ENCODE data around the gene FIG4.
A peak's percentile ranks its signal among the peaks of the same experiment; 100 is the strongest.

The FIG4 gene

GRCh38 chr6:109760208-109760607 is 69.1 kb downstream of the FIG4 start:
- Histone ChIP-seq H2AFZ (ENCODE audit: insufficient read depth, low read length, poor library complexity) (no peak overlapping the region), H3K14ac (ENCODE audit: low read length) (no peak overlapping the region), H3K79me2 (ENCODE audit: control insufficient read depth, insufficient read depth, low read length, poor library complexity) (no peaks in the 10 kb centered on the region), H2BK12ac (ENCODE audit: low read length) (no peak overlapping the region), H3K27me3 (ENCODE audit: insufficient read depth, low read length) (no peaks in the 10 kb centered on the region), H2AK5ac (ENCODE audit: low read length) (no peak overlapping the region), H3K79me1 (ENCODE audit: low read length) (no peaks in the 10 kb centered on the region), H3K23ac (ENCODE audit: low read length) (no peak overlapping the region), H4K91ac (ENCODE audit: low read depth, low read length) (no peak overlapping the region), H3K4me2 (ENCODE audit: low read length) (no peak overlapping the region), H3K4ac (ENCODE audit: low read depth, low read length) (no peak overlapping the region), H4K12ac (ENCODE audit: low read depth, low read length) (no peak overlapping the region), H3K36me3 (ENCODE audit: control insufficient read depth in 1 of 2, insufficient read depth in 2 of 2, low read length in 2 of 2) (no peaks in the 10 kb centered on the region), H3K4me1 (ENCODE audit: control insufficient read depth in 1 of 2, insufficient read depth in 2 of 2, low read length in 2 of 2) (no peaks in the 10 kb centered on the region), H3K27ac (ENCODE audit: low read depth, low read length) (no peak overlapping the region), H4K8ac (ENCODE audit: low read depth, low read length) (no peak overlapping the region), H2BK5ac (ENCODE audit: low read depth, low read length, poor library complexity) (no peak overlapping the region), H3K4me3 (ENCODE audit: low read depth, low read length) (no peak overlapping the region), H3K9ac (ENCODE audit: low read length) (no peak overlapping the region), H3K9me3 (ENCODE audit: insufficient read depth, low read depth, low read length) (no peaks in the 10 kb centered on the region), H3K18ac (ENCODE audit: low read length) (no peak overlapping the region), H2BK120ac (ENCODE audit: insufficient read depth, low read length, poor library complexity) (no peak overlapping the region)
- no peak for DNase-seq
- WGBS (ENCODE audit: extremely low coverage, insufficient coverage, insufficient read length): 100% methylated on average over 1 of the region's 2 CpGs

- Histone ChIP-seq H2AK5ac (ENCODE audit: low read length) (no peak overlapping the region), H3K36me3 (ENCODE audit: control insufficient read depth in 1 of 2, insufficient read depth in 2 of 2, low read length in 2 of 2) (no peaks in the 10 kb centered on the region), H2BK12ac (ENCODE audit: low read length) (no peak overlapping the region), H3K4me2 (ENCODE audit: low read length) (no peak overlapping the region), H3K27me3 (ENCODE audit: insufficient read depth, low read length) (no peaks in the 10 kb centered on the region), H3K23ac (ENCODE audit: low read length) (no peak overlapping the region), H3K79me1 (ENCODE audit: low read length) (no peaks in the 10 kb centered on the region), H2BK120ac (ENCODE audit: insufficient read depth, low read length, poor library complexity) (no peak overlapping the region), H3K4me3 (ENCODE audit: low read depth, low read length) (no peak overlapping the region), H2BK5ac (ENCODE audit: low read depth, low read length, poor library complexity) (no peak overlapping the region), H2AFZ (ENCODE audit: insufficient read depth, low read length, poor library complexity) (no peak overlapping the region), H3K9ac (ENCODE audit: low read length) (no peak overlapping the region), H3K79me2 (ENCODE audit: control insufficient read depth, insufficient read depth, low read length, poor library complexity) (no peaks in the 10 kb centered on the region), H3K18ac (ENCODE audit: low read length) (no peak overlapping the region), H3K14ac (ENCODE audit: low read length) (no peak overlapping the region), H4K8ac (ENCODE audit: low read depth, low read length) (no peak overlapping the region), H4K12ac (ENCODE audit: low read depth, low read length) (no peak overlapping the region), H4K91ac (ENCODE audit: low read depth, low read length) (no peak overlapping the region), H3K4ac (ENCODE audit: low read depth, low read length) (no peak overlapping the region), H3K4me1 (ENCODE audit: control insufficient read depth in 1 of 2, insufficient read depth in 2 of 2, low read length in 2 of 2) (no peaks in the 10 kb centered on the region), H3K9me3 (ENCODE audit: insufficient read depth, low read depth, low read length) (no peaks in the 10 kb centered on the region), H3K27ac (ENCODE audit: low read depth, low read length) (no peak overlapping the region)
- DNase-seq: no peak
- no CpG with 5 or more reads among the region's 2 CpGs for WGBS (ENCODE audit: extremely low coverage, insufficient coverage, insufficient read length)
Observed at GRCh38 chr6:109762166-109762565, 71.1 kb downstream of the FIG4 start.

DNA sequence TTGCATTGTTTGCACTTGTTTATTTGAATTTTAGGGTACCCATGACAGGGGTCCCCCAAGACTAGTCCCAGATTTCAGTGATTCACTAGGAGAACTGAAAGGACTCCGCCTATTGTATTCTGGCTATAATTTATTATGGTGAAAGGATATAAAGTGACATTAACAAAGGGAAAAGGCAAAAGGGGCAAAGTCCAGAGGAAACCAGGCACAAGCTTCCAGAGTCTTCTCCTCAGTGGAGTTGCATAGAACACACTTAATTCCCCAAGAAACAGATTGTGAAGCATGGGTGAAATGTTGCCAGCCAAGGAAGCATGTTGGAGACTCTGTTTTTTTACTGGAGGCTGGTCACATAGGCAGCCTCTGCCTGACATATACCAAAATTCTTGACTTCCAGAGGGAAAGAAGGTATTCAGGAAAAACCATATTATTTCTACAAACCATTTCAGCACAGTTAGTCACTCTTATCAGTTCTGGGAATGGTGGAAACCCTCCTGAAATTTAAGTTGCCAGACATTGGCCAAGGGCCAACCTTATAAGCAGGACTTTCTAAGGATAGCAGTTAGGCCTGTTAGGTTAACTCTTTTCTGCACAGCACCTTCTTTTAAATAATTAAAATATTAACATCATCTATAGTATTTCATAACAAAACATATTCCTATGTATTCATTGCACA is 71.8 kb downstream of the FIG4 start:
- Histone ChIP-seq H4K8ac (ENCODE audit: low read depth, low read length) (no peak overlapping the region), H4K12ac (ENCODE audit: low read depth, low read length) (no peak overlapping the region), H3K4me2 (ENCODE audit: low read length) (no peak overlapping the region), H2BK5ac (ENCODE audit: low read depth, low read length, poor library complexity) (no peak overlapping the region), H3K4ac (ENCODE audit: low read depth, low read length) (no peak overlapping the region), H3K27me3 (ENCODE audit: insufficient read depth, low read length) (no peaks in the 10 kb centered on the region), H2AK5ac (ENCODE audit: low read length) (no peak overlapping the region), H4K91ac (ENCODE audit: low read depth, low read length) (no peak overlapping the region), H3K9me3 (ENCODE audit: insufficient read depth, low read depth, low read length) (no peaks in the 10 kb centered on the region), H3K4me3 (ENCODE audit: low read depth, low read length) (no peak overlapping the region), H3K4me1 (ENCODE audit: control insufficient read depth in 1 of 2, insufficient read depth in 2 of 2, low read length in 2 of 2) (no peaks in the 10 kb centered on the region), H3K36me3 (ENCODE audit: control insufficient read depth in 1 of 2, insufficient read depth in 2 of 2, low read length in 2 of 2) (peaks cover 0 to 1% of the 10 kb centered on the region in 2 experiments), H3K79me2 (ENCODE audit: control insufficient read depth, insufficient read depth, low read length, poor library complexity) (no peaks in the 10 kb centered on the region), H3K27ac (ENCODE audit: low read depth, low read length) (no peak overlapping the region), H2AFZ (ENCODE audit: insufficient read depth, low read length, poor library complexity) (no peak overlapping the region), H3K14ac (ENCODE audit: low read length) (no peak overlapping the region), H3K9ac (ENCODE audit: low read length) (no peak overlapping the region), H2BK12ac (ENCODE audit: low read length) (no peak overlapping the region), H2BK120ac (ENCODE audit: insufficient read depth, low read length, poor library complexity) (no peak overlapping the region), H3K79me1 (ENCODE audit: low read length) (no peaks in the 10 kb centered on the region), H3K18ac (ENCODE audit: low read length) (no peak overlapping the region), H3K23ac (ENCODE audit: low read length) (no peak overlapping the region)
- peak in 1 of 2 donors; percentile 1 for DNase-seq
- no CpG with 5 or more reads among the region's 1 CpG for WGBS (ENCODE audit: extremely low coverage, insufficient coverage, insufficient read length)

DNA sequence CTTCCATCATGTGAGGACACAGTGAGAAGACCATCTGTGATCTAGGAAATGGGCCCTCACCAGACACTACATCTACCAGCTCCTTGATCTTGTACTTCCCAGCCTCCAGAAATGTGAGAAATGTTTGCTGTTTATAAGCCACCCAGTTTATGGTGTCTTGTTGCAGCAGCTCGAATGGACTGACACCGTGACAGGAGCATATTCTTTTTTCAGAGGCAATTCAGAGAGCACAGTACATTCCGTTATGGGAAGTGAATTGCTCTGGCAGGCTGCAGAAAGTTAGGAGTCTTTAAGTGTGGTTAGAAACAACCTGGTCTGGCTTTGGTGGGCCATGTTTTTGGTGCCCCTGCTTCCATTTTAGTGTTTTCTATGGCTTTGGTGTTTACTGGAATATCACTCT is 75.1 kb downstream of the FIG4 start:
- no peak overlapping the region for H4K12ac ChIP-seq (ENCODE audit: low read depth, low read length)
- no peak overlapping the region for H3K14ac ChIP-seq (ENCODE audit: low read length)
- no peak overlapping the region for H3K9ac ChIP-seq (ENCODE audit: low read length)
- no peaks in the 10 kb centered on the region for H3K9me3 ChIP-seq (ENCODE audit: insufficient read depth, low read depth, low read length)
- H4K8ac ChIP-seq (ENCODE audit: low read depth, low read length): no peak overlapping the region
- H2BK12ac ChIP-seq (ENCODE audit: low read length): no peak overlapping the region
- H3K27me3 ChIP-seq (ENCODE audit: insufficient read depth, low read length): no peaks in the 10 kb centered on the region
- no peak overlapping the region for H3K23ac ChIP-seq (ENCODE audit: low read length)
- H3K4me3 ChIP-seq (ENCODE audit: low read depth, low read length): no peak overlapping the region
- no peak overlapping the region for H3K4me2 ChIP-seq (ENCODE audit: low read length)
- H3K27ac ChIP-seq (ENCODE audit: low read depth, low read length): no peak overlapping the region
- no peak overlapping the region for H2AFZ ChIP-seq (ENCODE audit: insufficient read depth, low read length, poor library complexity)
- H3K79me2 ChIP-seq (ENCODE audit: control insufficient read depth, insufficient read depth, low read length, poor library complexity): no peaks in the 10 kb centered on the region
- DNase-seq: no peak
- no peak overlapping the region for H3K18ac ChIP-seq (ENCODE audit: low read length)
- H3K4ac ChIP-seq (ENCODE audit: low read depth, low read length): no peak overlapping the region
- no peak overlapping the region for H2BK120ac ChIP-seq (ENCODE audit: insufficient read depth, low read length, poor library complexity)
- no peak overlapping the region for H2AK5ac ChIP-seq (ENCODE audit: low read length)
- H2BK5ac ChIP-seq (ENCODE audit: low read depth, low read length, poor library complexity): no peak overlapping the region
- no peaks in the 10 kb centered on the region for H3K79me1 ChIP-seq (ENCODE audit: low read length)
- H4K91ac ChIP-seq (ENCODE audit: low read depth, low read length): no peak overlapping the region
- peaks cover 0 to 3% of the 10 kb centered on the region in 2 experiments for H3K36me3 ChIP-seq (ENCODE audit: control insufficient read depth in 1 of 2, insufficient read depth in 2 of 2, low read length in 2 of 2)
- no peaks in the 10 kb centered on the region for H3K4me1 ChIP-seq (ENCODE audit: control insufficient read depth in 1 of 2, insufficient read depth in 2 of 2, low read length in 2 of 2)
- WGBS (ENCODE audit: extremely low coverage, insufficient coverage, insufficient read length): no CpG with 5 or more reads among the region's 3 CpGs
